ENCODE data around the gene CAPRIN1.

DNA sequence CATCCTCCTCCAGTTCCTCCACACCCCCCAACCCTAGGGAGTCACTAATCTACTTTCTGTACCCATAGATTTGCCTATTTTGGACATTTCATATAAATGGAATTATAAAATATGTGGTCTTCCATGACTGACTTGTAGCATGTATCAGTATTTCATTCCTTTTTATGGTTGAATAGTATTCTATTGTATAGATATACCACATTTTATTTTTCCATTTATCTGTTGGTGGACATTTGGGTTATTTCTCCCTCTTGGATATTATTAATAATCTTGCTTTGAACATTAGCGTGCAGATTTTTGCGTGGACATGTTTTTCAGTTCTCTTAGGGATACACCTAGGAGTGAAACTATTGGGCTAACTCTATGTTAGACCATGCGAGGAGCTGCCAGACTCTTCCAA, 77.3 kb downstream of the CAPRIN1 start:
- TF ChIP-seq CTCF (IDR thresholded peaks at IDR 0.05; ENCODE audit: insufficient read depth, low read length) = no peak
- TF ChIP-seq, protein P1, sequence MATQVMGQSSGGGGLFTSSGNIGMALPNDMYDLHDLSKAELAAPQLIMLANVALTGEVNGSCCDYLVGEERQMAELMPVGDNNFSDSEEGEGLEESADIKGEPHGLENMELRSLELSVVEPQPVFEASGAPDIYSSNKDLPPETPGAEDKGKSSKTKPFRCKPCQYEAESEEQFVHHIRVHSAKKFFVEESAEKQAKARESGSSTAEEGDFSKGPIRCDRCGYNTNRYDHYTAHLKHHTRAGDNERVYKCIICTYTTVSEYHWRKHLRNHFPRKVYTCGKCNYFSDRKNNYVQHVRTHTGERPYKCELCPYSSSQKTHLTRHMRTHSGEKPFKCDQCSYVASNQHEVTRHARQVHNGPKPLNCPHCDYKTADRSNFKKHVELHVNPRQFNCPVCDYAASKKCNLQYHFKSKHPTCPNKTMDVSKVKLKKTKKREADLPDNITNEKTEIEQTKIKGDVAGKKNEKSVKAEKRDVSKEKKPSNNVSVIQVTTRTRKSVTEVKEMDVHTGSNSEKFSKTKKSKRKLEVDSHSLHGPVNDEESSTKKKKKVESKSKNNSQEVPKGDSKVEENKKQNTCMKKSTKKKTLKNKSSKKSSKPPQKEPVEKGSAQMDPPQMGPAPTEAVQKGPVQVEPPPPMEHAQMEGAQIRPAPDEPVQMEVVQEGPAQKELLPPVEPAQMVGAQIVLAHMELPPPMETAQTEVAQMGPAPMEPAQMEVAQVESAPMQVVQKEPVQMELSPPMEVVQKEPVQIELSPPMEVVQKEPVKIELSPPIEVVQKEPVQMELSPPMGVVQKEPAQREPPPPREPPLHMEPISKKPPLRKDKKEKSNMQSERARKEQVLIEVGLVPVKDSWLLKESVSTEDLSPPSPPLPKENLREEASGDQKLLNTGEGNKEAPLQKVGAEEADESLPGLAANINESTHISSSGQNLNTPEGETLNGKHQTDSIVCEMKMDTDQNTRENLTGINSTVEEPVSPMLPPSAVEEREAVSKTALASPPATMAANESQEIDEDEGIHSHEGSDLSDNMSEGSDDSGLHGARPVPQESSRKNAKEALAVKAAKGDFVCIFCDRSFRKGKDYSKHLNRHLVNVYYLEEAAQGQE (IDR thresholded peaks at IDR 0.05; ENCODE audit: insufficient replicate concordance, low read depth) = no peak

Data from HL-60 (cell line).